GM18867 (cell line): ENCODE results near the gene NR1I3.
"Not testable (repeated sequence)": the region's sequence is repeated elsewhere in the genome, so short reads cannot be mapped to it uniquely, and the experiment has no call there.

ENCODE experiments used
- ATAC-seq: cut with Tn5 transposase; IDR thresholded peaks from one replicate; pipeline ENCODE4 v1.9.1; 2021; ENCODE audit warnings: mild to moderate bottlenecking, moderate library complexity; ENCODE audit not compliant: unreplicated experiment

Gene NR1I3

DNA sequence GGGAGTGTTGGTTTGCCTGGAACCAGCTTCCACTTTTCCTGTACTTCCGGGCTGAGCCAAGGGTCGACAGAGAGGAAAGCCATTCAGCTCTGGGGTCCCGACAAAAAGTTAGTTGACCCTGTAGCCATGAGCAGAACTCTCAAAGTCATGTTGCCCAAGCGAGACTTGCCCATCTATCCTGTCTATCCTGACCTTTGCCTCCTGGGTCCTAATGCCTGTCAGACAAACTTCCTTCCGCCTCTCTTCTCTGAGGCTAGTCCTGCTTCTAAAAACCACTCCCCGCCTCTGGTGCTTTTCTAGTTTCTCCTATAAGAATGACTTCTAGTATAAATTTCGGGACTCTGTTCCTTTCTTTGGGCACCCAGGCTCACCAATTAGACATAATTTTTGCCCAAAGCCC lies 12.8 kb upstream of the NR1I3 start:
- no peak for ATAC-seq

- not testable (repeated sequence) for ATAC-seq
These were observed 12.1 kb upstream of the NR1I3 start for GRCh38 chr1:161250100-161250499.

DNA sequence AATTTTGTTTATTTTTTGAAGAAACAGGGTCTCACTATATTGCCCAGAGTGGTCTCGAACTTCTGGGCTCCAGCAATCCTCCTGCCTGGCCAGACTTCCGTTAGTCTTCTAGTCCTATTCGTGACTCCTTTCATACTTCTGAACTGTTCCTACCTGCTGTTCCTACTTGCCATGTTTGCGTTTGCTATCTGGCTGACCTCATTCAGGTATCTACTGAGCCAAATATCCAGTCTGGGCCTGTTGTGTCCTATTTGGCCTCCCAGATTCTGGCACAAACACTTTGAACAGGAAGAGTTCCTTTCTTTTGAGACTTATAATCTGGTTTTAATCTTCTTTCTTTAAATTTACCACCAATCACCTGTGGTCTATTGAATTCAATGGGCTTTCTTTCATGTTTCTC lies 6.9 kb upstream of the NR1I3 start:
- ATAC-seq, result no peak

DNA sequence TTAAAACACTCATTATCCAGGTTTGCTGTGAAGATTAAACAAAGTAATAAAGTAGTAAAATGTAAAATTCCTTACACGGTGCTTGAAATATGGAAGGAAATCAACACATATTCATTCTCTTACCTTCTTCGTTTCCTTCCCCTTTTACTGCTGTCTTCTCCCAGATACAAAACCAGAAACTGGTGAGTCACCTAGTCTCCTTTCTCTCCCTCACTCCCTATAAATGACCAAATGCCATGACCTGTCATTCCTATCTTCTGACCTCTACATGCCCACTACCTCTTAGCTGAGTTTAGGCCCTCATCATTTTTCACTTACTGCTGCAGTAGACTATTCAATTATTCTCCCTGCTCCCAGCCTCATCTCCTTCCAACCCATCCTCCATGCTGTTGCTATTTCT lies 4.3 kb upstream of the NR1I3 start:
- ATAC-seq, result no peak

DNA sequence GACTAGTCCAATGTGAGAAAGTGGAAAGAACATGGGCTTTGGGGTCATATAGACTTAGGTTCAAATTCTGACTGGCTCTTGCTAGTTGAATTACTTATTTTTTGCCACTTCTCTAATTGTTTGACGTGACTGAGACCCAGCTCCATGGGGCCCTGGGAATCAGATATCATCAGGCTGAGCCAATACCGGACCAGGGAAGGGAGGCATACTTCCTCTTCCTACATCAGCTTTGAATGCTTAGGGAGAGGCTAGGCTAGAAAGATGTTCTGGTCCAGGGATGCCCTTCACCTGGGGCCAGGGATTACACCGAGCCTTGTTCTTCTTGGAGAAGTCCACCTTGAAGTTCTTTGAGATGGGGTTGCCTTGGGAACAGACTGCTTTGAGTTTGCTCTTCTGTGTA lies 3.7 kb upstream of the NR1I3 start:
- no peak for ATAC-seq

GRCh38 chr1:161235957-161236775 lies 1.8 kb downstream of the NR1I3 start:
- ATAC-seq, result no peak

- no peak for ATAC-seq
These were observed 4.9 kb downstream of the NR1I3 start for GRCh38 chr1:161233102-161233501.

- no peak for ATAC-seq
These were observed 7.2 kb downstream of the NR1I3 start for GRCh38 chr1:161230762-161231161.

DNA sequence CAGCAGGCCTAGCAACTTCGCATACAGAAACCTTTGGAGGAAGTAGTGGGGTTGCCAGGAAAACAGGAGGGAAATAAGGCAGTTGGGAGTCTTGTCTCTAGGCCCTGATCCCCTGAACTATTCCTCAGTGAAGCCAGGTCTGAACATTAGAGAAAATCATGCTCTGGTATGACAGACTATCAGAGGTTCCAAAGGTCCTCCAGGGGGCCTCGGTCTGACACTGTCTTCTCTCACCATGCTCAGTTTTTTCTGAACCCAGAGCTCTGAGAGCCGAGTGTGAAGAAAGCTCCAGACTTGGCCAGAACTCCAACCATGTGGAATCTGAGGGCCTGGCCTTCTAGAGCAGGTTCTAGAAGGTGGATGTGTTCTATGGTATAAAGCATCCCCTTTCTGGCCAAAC lies 8.1 kb downstream of the NR1I3 start:
- ATAC-seq, result no peak

DNA sequence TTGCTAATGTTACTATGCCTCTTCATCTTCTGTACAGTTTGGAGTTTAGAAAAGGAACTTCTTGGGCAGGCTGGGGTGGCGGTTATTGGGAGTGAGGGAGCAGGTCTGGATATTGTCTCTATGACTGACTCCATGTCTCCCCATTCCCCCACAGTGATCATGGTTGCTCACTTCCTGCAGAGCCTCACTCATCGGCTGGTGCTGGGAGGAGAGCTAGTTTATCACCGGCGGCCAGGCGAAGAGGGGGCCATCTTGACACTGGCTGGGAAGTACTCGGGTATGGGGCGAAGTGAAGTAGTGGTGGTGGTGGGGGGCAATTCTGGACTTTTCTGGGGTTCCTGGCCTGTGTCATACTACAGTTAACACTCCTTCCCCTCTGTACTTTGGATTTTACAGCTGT lies 10.0 kb downstream of the NR1I3 start:
- ATAC-seq, result no peak

- ATAC-seq, result peak; percentile 38
These were observed 10.7 kb downstream of the NR1I3 start for GRCh38 chr1:161227196-161227871.

DNA sequence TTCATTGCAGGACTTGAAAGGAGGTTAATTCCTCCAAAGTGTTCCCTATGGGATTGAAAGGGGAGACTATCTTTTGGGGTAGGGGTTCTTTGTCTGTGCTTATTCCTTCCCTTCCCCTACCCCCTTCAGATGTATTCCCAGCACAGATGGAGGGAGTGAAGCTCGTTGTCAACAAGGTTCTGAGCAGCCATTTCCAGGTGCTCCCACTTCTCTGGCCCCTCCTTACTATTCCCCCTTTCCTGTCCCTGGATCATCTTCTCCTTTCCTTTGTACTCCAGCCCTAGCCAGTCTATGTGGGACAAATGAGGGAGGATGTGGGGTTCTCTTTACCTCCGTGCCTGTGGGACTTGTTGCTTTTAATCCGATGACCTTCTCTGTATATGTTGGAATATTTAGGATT lies 11.2 kb downstream of the NR1I3 start:
- ATAC-seq, result no peak

DNA sequence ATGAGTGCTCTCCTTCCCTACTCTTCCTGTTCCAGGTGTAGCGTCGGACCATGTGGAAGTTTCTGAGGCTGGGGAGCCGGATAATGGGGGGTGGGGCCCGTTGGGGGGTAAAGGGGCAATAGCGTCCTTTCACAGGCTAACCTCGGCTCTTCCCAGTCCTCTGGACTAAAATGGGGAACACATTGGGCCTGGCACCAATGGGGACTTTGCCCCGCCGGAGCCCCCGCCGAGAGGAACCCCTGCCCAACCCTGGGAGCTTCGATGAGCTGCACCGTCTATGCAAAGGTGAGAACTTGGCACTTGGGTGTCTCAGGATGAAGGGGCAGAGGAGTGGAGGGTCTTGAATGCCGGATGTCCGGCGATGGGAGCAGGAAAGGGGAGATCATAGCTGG lies 11.7 kb downstream of the NR1I3 start:
- ATAC-seq, result no peak

GRCh38 chr1:161225534-161226319 lies 12.3 kb downstream of the NR1I3 start, which contains the start of gene TOMM40L:
Gene TOMM40L, plus strand, starts transcription at chr1:161226060. Its CDS starts 430 bp downstream, at chr1:161226490.
- ATAC-seq, result peak; percentile 92

DNA sequence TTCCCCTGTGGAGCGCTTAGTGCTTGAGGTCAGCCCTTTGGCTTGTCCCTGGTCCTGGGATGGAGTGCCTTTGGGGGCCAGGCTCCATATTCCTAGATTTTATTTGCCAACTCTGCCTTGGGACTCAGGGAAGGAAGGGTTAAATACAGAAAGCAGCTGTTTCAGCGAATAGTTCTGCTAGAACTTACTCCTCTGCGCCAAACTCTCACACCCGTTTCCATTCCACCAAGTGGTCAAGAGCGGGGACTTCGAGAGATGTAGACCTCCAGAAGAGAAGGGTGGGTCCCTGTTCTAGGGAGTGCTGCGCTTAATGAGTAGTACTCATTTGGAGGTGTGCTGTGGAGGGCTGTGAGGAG lies 12.8 kb downstream of the NR1I3 start:
- ATAC-seq, result no peak

GRCh38 chr1:161224695-161225087 lies 13.3 kb downstream of the NR1I3 start:
- ATAC-seq, result not testable (repeated sequence)

DNA sequence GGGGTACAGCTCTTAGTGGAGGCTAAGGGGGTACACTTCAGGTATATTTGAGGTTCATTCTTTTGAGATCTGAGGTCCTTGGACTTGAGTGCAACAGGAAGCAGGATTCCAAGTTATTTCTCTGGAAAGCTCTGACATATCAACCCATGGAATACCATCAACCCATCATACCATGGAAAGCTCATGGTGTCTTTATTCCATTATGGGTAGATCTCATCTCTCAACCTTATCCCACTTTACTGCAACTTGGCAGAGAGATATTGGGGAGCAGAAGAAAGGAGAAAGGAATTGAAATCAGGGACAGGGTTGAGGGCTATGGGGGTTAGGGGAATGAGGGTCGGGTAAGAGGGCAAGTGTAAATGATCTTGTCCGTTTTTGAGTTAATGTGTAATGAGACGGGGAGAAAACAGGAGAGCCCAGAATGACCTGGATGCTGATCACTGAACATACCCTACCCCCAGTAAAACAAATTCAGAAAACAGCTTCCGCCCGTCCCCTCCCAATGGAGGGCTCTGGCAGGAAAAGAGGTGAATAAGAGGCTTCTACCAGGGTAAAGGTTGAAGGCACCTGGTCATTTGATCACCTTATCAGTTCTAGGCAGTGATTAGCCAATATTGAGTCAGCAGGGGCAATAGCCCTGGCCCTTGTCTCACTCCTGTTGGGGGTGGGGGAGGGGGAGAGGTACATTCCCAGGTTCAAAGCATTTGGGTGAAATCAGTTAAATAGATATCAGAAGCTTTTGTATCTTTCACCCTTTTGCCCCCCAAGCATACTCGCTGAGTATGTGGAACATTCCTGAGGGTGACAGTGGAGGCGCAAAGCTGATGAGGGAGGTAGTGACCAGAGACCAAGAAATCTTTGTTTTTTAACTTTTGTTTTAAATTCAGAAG lies 14.0 kb downstream of the NR1I3 start:
- ATAC-seq, result no peak

DNA sequence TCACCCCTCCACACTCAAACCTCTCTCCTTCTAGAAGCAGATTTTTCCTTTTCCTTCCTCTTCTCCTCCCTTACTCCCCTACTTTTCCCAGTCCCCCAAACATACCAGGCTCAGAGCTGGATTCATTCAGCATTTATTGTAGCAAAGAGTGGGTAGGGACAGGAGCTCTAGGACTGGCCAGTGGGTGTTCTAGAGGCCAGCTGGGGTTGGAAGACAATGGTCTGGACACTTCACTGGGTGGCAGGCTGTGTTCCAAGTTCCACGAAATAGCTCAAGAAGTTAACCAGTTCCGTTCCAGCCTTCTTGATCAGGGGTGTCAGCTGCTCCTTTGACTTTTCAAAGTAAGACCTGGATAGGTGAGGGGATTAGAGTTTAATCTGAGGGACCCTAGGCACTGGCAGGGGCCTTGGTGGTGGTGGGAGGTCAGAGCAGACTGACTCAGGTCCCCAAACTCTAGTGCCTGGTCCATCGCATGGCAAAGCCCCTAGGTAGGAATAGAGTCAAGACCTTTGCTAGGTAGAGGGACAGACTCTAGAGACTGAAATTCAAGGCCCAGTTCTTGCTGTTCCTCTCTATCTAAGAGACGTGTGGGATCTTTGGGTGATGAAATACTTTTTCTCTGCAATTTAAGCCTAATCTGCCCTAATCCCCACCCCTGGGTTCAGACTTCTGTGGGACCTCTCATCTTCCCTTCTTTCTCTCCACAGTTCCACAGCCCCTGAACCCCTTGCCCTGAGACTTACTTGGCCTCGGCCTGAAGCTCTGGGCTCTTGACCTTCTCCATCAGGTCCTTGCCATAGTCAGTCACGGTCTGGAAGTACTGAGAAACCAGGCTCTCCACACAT lies 15.6 kb downstream of the NR1I3 start:
- no peak for ATAC-seq

GRCh38 chr1:161220002-161220401 lies 18.0 kb downstream of the NR1I3 start:
- no peak for ATAC-seq
